DND-41 (cell line): ENCODE measurements around the gene CCDC92.

Source experiments
- EZH2 ChIP-seq: IDR thresholded peaks from 3 replicates; pipeline ENCODE4 v1.6.1; 2012; ENCODE audit warnings: borderline replicate concordance, low read depth, mild to moderate bottlenecking, moderate library complexity, low read length, inconsistent platforms; ENCODE audit not compliant: severe bottlenecking
- TF ChIP-seq, protein P1 (sequence below): IDR thresholded peaks from 2 replicates; pipeline ENCODE4 v1.5.1; 2012; ENCODE audit warnings: borderline replicate concordance, low read length, moderate library complexity, mild to moderate bottlenecking; ENCODE audit not compliant: poor library complexity, severe bottlenecking; ENCODE audit errors: extremely low read depth

DNA sequence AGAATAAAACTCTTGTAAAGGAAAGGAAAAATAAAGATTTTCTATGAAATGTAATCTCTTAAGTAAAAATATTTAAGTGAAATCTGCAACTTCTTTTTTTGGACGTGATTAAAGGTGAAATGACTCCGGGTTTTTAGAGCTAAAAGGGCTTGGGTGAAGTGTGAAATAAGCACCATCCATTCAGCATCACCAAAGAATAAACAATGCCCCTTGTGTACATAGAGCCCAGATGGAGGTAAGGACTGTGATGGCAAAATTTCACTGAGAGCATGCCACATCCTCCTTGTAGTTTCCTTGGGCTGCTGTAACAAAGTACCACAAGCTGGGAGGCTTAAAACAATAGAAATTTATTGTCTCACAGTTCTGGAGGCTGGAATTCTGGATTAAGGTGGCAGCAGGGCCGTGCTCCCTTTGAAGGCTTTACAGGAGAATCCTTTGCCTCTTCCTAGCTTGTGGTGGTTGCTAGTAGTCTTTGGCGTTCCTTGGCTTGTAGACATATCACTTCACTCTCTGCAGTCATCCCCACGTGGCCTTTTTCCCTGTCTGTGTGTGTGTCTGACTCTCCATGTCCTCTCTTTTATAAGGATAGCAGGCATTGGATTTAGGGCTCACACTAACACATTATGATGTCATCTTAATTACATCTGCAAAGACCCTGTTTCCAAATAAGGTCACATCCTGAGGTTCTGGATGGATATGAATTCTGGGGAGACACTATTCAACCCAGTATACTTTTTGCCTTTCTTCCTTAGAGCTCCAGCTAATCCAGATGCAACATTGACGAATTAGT is 24.6 kb upstream of the CCDC92 start:
- TF ChIP-seq, protein P1, sequence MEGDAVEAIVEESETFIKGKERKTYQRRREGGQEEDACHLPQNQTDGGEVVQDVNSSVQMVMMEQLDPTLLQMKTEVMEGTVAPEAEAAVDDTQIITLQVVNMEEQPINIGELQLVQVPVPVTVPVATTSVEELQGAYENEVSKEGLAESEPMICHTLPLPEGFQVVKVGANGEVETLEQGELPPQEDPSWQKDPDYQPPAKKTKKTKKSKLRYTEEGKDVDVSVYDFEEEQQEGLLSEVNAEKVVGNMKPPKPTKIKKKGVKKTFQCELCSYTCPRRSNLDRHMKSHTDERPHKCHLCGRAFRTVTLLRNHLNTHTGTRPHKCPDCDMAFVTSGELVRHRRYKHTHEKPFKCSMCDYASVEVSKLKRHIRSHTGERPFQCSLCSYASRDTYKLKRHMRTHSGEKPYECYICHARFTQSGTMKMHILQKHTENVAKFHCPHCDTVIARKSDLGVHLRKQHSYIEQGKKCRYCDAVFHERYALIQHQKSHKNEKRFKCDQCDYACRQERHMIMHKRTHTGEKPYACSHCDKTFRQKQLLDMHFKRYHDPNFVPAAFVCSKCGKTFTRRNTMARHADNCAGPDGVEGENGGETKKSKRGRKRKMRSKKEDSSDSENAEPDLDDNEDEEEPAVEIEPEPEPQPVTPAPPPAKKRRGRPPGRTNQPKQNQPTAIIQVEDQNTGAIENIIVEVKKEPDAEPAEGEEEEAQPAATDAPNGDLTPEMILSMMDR, result no peak
- TF ChIP-seq EZH2, result no peak
